Ovary (tissue), 10 donors: ENCODE data around the gene SFMBT2. TPM values are rescaled to one million over a fixed set of nuclear protein-coding genes. Genes with fewer than 3 reads are reported as not detected.

Experiments
- DNase-seq, 5 donors: peaks; one replicate each; pipeline ENCODE4 v3.0.0-alpha.2; 2019 to 2020
- H3K27ac ChIP-seq, 2 donors: fragments of 200-600 bp; one replicate each; pipeline versions ENCODE4 v1.5.1 to v1.8.0; 2019 to 2022
- H3K27me3 ChIP-seq: fragments of 200-600 bp; one replicate; pipeline ENCODE4 v1.8.0; 2022
- H3K36me3 ChIP-seq: fragments of 200-600 bp; sonication (generic); one replicate; pipeline ENCODE4 v1.5.1; 2019
- H3K4me1 ChIP-seq: one replicate; pipeline ENCODE4 v1.8.1; 2013; ENCODE audit warnings: mild to moderate bottlenecking, moderate library complexity; ENCODE audit not compliant: insufficient read depth
- H3K4me3 ChIP-seq: fragments of 200-600 bp; sonication (generic); one replicate; pipeline ENCODE4 v1.5.1; 2017
- H3K9me3 ChIP-seq, 2 donors: fragments of 200-600 bp in 1 of 2; sonication (generic) in 1 of 2; one replicate each; pipeline versions ENCODE4 v1.5.1 to v1.8.1; 2013 to 2019; ENCODE audit warnings: mild to moderate bottlenecking in 1 of 2, moderate library complexity in 1 of 2
- CTCF ChIP-seq, 3 donors: fragments of 450-650 bp in 2 of 3; fragments of 200-600 bp in 1 of 3; IDR thresholded peaks; one replicate each; pipeline versions ENCODE4 v1.5.1 to v1.8.0; 2016 to 2022; ENCODE audit warnings: antibody characterized with exemption in 3 of 3, mild to moderate bottlenecking in 1 of 3
- EP300 ChIP-seq: sonication (generic); formaldehyde crosslinking; IDR thresholded peaks from one replicate; pipeline ENCODE4 v1.6.1; 2017; ENCODE audit warnings: antibody characterized with exemption
- POLR2A ChIP-seq: fragments of 450-650 bp; IDR thresholded peaks from one replicate; pipeline ENCODE4 v1.6.1; 2017; ENCODE audit warnings: antibody characterized with exemption, mild to moderate bottlenecking, moderate library complexity
- WGBS, 3 donors: extraction: QIAGEN DNeasy Blood & Tissue Kit in 1 of 3; methylation state at CpG; one replicate each; pipeline versions ENCODE4 v1.1.5 to v1.1.7; 2013 to 2017; 5-methylcytosine and 5-hydroxymethylcytosine counted together
- intact Hi-C, 4 donors: fragments of 100-400 bp; cut with DNase I; formaldehyde crosslinking; loops; one replicate each; pipeline versions ENCODE4 v1.11.0 to v1.15.1; 2022 to 2023
- long read RNA-seq, 3 donors: library from polyadenylated mRNA in 2 of 3; unstranded in 2 of 3; transcript quantifications; one replicate each; pipeline ENCODE4 v2.0.0 and lab custom pipeline, GENCODE V29; 2021 to 2026
- polyA plus RNA-seq, 2 donors: library from polyadenylated mRNA; stranded (reverse); fragments of 200-250 nt in 1 of 2; fragments of 350-450 nt in 1 of 2; fragmentation: Illumina TruSeq in 1 of 2; extraction: RNeasy Lipid Tissue Mini Kit (QIAGEN cat#74804) in 1 of 2; gene quantifications; one replicate each; pipeline ENCODE4 v1.2.3, GENCODE V29; 2013 to 2014
- total RNA-seq, 7 donors: library from RNA; depleted of rRNA in 2 of 7; stranded (reverse); fragments of >200 nt in 2 of 7; fragmentation: NEBNext Ultra II Directional in 3 of 7; extraction: Animal tissue kit (Norgen Biotek cat#: 25700) in 3 of 7; gene quantifications; one replicate each; pipeline versions ENCODE4 v1.1.0 to v1.2.4, GENCODE V29; 2016 to 2023
- donor health status: DM: no; HTN: no; CAD: no; lungs with moderate emphysema.
- donor health status: DM: no; HTN: no; CAD: no.
- donor health status: Bipolar disorder and iron deficiency.
- donor health status: DM: yes; HTN: yes; CAD: no.
- donor health status: DM: no; HTN: no; CAD: no.
- donor health status: DM: yes; HTN: yes; CAD: no.

SFMBT2 gene
- 10 to 100 TPM; 11.2 to 28.1 (median 22.3) TPM for total RNA-seq
- 1 to 10 TPM; 5.0 to 8.5 TPM for polyA plus RNA-seq
- long read RNA-seq, donor 1, partial matches to known transcripts: 1 of 17 reads
- long read RNA-seq, donor 1, other reads (novel, unspliced or antisense): 16 of 17 reads
- long read RNA-seq, donor 2: 0 reads
- long read RNA-seq, donor 3, partial matches to known transcripts: 1 of 8 reads
- long read RNA-seq, donor 3, other reads (novel, unspliced or antisense): 7 of 8 reads

DNA sequence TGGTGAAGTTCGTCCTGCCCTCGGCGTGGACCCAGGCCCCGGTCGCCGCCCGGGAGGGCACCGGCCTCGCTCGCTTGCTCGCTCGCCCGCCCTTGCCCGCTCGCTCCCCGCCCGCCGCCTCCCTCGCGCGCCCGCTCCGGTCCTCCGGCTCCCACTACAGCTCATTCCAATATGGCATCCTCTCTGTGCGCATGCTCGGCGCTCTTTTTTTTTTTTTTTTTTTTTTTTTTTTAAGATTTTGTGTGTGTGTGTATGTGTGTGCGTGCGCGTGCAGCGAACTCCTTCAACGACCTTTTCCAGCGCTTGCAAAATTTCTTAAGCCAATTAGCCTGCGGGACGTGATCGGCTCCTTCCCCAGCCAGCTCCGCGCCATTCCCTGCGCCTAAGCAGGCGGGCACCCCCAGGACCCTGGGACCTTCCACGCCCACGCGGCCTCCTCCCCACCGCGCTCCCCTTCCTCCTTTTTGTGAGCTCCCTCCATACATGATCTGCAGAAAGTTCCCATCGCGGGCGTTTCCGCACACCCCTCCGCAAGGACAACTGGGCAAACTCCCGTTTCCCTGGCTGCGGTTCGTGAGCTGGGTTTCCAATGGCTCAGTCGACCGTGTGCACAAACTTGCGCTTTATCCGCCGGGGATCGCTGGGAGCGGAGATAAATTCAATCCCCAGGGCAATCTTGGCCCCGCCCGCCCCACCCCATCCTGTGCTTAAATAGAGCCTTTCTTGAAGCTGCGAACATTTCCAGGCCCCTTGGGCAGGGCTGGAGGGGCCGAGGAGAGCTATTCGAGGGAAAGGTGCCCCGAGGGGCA, at the start of gene SFMBT2:
Gene SFMBT2, minus strand, starts transcription at position 173 of the 809 bp plus-strand sequence. CDS start 29,136 bp downstream, outside the sequence.
- TF ChIP-seq EP300 (no peak), CTCF (IDR thresholded peaks at IDR 0.05) (peak in 2 of 3 donors; percentile 12 to 25), POLR2A (peak; percentile 27)
- Histone ChIP-seq H3K4me3 (peak within 1 kb of the TSS; percentile 57), H3K4me1 (peaks cover 20% of the 10 kb centered on the region), H3K27ac (peak within 1 kb of the TSS; percentile 78), H3K36me3 (no peaks in the 10 kb centered on the region), H3K27me3 (no peaks in the 10 kb centered on the region), H3K9me3 (no peaks in the 10 kb centered on the region)
- 0 to 1% (median 0%) methylated on average over 66 of the region's 66 CpGs for WGBS, 3 donors
- intact Hi-C loops: no loop called here
- DNase-seq: peak; percentile 56 to 80 (median 77)

DNA sequence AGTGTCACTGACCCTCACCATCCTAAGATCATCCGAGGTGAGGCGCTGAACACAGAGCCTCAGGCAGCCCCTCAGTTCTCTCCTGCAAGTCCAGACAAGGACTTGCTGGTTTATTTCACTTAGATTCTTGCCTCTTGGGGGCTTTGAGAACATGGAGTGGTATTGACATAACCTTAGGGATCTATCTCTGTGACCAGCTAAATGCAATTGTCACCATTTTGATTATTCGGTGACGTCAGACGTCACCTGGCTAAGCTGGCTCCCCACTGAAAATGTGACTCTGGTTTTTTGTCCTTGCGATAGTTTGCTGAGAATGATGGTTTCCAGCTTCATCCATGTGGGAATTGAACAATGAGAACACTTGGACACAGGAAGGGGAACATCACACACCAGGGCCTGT, 49.2 kb upstream of the SFMBT2 start:
- intact Hi-C loops: no loop called here
- Histone ChIP-seq H3K4me1 (peaks cover 3% of the 10 kb centered on the region), H3K27me3 (no peaks in the 10 kb centered on the region), H3K36me3 (no peaks in the 10 kb centered on the region), H3K9me3 (no peaks in the 10 kb centered on the region), H3K4me3 (no peak overlapping the region), H3K27ac (no peak overlapping the region)
- DNase-seq: no peak
- TF ChIP-seq EP300: no peak
- TF ChIP-seq POLR2A: no peak
- TF ChIP-seq CTCF (IDR thresholded peaks at IDR 0.05): no peak
- 94 to 96% (median 95%) methylated on average over 6 of the region's 6 CpGs for WGBS, 3 donors

GRCh38 chr10:7458556-7458955, 47.7 kb upstream of the SFMBT2 start:
- 34 to 56% (median 52%) methylated on average over 2 of the region's 2 CpGs for WGBS, 3 donors
- no peak for DNase-seq

More at GRCh38 chr10:7458556-7458955, 47.7 kb upstream of the SFMBT2 start:
- no peak for TF ChIP-seq EP300
- TF ChIP-seq CTCF (IDR thresholded peaks at IDR 0.05): no peak
- no peak for TF ChIP-seq POLR2A
- Histone ChIP-seq H3K9me3 (no peaks in the 10 kb centered on the region), H3K27ac (no peak overlapping the region), H3K4me3 (no peak overlapping the region), H3K36me3 (no peaks in the 10 kb centered on the region), H3K4me1 (no peaks in the 10 kb centered on the region), H3K27me3 (no peaks in the 10 kb centered on the region)
- intact Hi-C loops: no loop called here
